Epithelial cell of esophagus (primary cell): Measurements from ENCODE around the gene ERO1B.

Source experiments
- DNase-seq: peaks from one replicate; pipeline ENCODE4 v3.0.0; 2010; ENCODE audit warnings: low read depth
- H3K4me3 ChIP-seq: 2 replicates; pipeline ENCODE4 v1.5.1; 2011; ENCODE audit warnings: mild to moderate bottlenecking, low read length, control low read depth
- TF ChIP-seq, protein P1 (sequence below): IDR thresholded peaks from 2 replicates; pipeline ENCODE4 v1.5.1; 2011; ENCODE audit warnings: low read depth, mild to moderate bottlenecking, low read length, control low read depth, inconsistent platforms; ENCODE audit not compliant: insufficient read depth; ENCODE audit errors: missing control alignments

Gene ERO1B

DNA sequence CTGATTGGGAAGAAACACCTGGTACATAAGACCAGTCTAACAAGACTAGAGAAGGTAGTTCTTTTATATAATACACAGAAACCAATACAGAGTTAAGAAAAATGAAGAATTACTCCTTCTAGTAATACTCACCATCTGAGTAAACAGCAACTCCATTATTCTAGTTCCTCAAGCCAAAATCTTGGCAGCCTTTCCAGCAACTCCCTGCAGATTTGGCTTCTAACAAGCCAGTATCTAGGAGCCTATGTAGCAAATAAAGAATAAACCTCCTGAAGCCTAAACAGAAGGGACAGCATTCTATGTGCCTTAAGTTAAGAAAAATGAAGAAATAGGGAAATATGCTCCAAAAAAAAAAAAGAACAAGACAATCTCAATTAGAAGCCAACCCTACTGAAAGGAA, 24.5 kb downstream of the ERO1B start:
- TF ChIP-seq, protein P1, sequence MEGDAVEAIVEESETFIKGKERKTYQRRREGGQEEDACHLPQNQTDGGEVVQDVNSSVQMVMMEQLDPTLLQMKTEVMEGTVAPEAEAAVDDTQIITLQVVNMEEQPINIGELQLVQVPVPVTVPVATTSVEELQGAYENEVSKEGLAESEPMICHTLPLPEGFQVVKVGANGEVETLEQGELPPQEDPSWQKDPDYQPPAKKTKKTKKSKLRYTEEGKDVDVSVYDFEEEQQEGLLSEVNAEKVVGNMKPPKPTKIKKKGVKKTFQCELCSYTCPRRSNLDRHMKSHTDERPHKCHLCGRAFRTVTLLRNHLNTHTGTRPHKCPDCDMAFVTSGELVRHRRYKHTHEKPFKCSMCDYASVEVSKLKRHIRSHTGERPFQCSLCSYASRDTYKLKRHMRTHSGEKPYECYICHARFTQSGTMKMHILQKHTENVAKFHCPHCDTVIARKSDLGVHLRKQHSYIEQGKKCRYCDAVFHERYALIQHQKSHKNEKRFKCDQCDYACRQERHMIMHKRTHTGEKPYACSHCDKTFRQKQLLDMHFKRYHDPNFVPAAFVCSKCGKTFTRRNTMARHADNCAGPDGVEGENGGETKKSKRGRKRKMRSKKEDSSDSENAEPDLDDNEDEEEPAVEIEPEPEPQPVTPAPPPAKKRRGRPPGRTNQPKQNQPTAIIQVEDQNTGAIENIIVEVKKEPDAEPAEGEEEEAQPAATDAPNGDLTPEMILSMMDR, result no peak
- no peak for DNase-seq
- no peak overlapping the region for H3K4me3 ChIP-seq

DNA sequence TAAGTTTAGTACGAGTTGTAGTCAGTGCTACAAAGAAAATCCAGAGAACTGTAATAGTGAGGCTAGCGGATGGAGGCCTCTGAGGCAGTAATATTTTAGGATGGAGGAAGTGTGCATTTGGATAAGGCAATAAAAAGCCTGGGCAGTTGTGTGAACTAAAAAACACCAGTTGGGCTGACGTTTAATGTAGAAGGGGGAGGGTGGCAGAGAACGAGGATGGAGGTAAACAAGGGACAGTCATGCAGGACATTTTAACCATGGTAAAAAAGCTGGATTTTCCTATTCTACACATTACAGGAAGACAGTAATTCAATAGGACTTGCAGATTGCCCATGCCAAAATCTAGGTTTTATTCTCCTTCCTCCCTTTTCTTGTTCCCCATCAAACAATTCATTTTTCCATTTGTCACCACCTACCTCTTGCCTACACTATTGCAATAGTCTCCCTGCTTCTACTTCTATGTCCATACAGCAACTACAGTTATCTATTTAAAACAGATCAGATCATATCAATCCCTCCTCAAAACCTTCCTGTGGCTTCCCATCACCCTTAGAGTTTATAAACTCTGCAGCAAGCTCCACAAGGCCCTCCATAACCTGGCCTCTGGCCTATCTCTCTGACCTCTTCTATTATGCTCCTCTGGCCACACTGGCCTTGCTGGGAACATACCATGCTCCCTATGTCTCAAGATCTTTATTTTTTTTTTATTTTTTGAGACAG, 27.7 kb downstream of the ERO1B start:
- H3K4me3 ChIP-seq, result no peak overlapping the region
- no peak for DNase-seq
- TF ChIP-seq, protein P1, result no peak

DNA sequence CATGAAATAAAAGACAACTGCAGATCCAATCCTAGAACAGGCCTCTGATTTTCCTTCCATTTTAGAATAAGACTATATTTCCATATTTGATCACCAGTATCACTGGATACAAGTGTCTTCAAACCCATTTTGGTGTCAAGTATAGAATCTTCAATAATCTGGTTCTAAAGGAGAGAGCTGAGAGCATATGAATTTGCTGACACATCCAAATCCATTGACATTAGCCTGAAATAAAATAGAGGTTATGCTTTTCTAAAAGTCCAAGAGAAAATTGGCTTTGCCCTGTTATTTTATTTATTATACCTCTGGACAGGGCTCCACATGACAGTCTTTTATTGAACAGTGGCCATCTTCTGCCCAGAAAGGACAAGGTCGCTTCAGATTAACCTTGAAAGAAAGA, 28.6 kb downstream of the ERO1B start:
- TF ChIP-seq, protein P1, result no peak
- no peak overlapping the region for H3K4me3 ChIP-seq
- no peak for DNase-seq

DNA sequence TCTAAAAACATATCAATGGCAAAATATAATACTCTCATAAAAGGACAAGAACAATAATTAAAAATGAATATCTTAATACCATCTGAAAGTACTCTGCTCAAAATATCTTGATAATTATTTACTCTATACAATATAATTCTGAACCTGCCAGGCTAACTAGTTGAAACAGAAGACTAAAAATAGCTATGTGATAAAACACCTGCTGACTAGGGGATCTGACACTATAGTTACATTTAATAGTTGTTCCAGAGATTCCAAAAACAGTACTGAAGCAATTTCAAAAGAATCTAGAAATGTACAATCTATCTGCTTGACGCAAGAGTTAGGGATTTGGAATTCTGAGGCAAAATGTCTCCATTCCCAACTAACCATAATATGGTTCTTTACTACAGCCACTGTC, 30.2 kb downstream of the ERO1B start:
- no peak overlapping the region for H3K4me3 ChIP-seq
- no peak for DNase-seq
- TF ChIP-seq, protein P1, result no peak

DNA sequence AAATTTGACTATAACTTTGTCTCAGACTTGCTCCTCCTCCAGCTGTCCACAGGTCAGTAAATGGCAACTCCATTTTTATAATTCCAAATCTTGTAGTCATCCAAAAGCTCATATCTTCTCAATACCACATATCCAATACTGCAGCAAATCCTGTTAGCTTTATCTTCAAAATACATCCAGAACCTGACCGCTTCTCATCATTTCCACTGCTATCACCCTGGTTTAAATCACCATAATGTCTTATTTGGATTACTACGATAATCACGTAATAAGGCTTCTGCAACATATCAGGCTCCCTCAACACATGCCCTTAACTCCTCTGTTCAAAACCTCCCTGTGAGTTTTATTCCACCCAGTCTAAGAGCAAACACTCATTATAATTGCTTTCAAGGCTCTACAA, 34.5 kb downstream of the ERO1B start:
- DNase-seq, result no peak
- H3K4me3 ChIP-seq, result no peak overlapping the region
- TF ChIP-seq, protein P1, result no peak

DNA sequence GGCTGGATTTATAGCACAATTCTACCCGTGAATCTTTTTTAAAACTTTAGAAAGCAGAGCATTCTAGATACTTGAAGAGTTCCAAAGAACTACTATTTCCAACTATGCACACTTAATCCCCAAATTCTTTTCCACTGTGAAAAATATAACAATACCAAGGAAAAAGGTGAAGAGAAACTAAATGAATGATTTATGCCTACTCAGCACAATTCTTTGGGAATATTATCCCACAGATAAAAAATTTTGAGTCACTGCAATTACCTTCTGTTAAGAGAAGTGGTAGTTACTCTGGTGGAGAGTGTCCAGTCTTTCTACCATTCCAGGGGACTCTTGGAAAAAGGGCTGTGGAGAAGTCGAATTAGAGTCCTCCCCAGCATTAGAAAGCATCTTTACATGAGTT, 39.2 kb downstream of the ERO1B start:
- DNase-seq, result no peak
- H3K4me3 ChIP-seq, result no peak overlapping the region
- TF ChIP-seq, protein P1, result no peak

DNA sequence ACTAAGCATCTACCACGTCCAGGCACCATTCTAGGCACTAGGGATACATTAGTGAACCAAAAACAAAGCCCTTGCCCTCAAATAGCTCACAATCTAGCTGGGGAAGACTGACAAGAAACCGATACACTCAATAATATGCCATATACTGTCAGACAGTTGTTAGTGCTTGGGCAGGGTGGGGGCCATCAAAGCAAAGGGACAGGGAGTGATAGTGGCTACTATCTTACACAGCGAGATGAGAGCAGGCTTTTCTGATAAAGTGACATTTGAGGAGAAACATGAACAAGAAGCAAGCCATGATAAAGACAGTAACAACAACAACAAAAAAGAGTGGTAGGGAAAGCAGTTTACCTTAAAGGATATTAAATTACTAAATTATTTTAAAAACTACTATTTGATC, 41.1 kb downstream of the ERO1B start:
- H3K4me3 ChIP-seq, result no peak overlapping the region
- no peak for DNase-seq
- TF ChIP-seq, protein P1, result no peak
